Measurements from ENCODE around the gene TSSK6. TPM values are rescaled to one million over a fixed set of nuclear protein-coding genes. Genes with fewer than 3 reads are reported as not detected.

Gene TSSK6
- total RNA-seq, 1 donor from 2014 or later = 1.7 TPM

- H3K4me3 ChIP-seq (ENCODE audit: low read depth, low read length) = no peak overlapping the region
- DNase-seq (ENCODE audit: low read depth) = no peak
- no peak for TF ChIP-seq CTCF (conservative IDR thresholded peaks at IDR 0.05; ENCODE audit: low read depth, low read length)
These were observed 20.2 kb upstream of the TSSK6 start for GRCh38 chr19:19535311-19536191.

- no peak for DNase-seq (ENCODE audit: low read depth)
- TF ChIP-seq CTCF (conservative IDR thresholded peaks at IDR 0.05; ENCODE audit: low read depth, low read length) = no peak
- no peak overlapping the region for H3K4me3 ChIP-seq (ENCODE audit: low read depth, low read length)
These were observed 19.4 kb upstream of the TSSK6 start for GRCh38 chr19:19534556-19535265.

GRCh38 chr19:19533841-19534240 lies 18.5 kb upstream of the TSSK6 start:
- no peak for TF ChIP-seq CTCF (conservative IDR thresholded peaks at IDR 0.05; ENCODE audit: low read depth, low read length)
- DNase-seq (ENCODE audit: low read depth) = no peak
- H3K4me3 ChIP-seq (ENCODE audit: low read depth, low read length) = no peak overlapping the region

- H3K4me3 ChIP-seq (ENCODE audit: low read depth, low read length) = no peak overlapping the region
- no peak for TF ChIP-seq CTCF (conservative IDR thresholded peaks at IDR 0.05; ENCODE audit: low read depth, low read length)
- DNase-seq (ENCODE audit: low read depth) = no peak
These were observed 17.7 kb upstream of the TSSK6 start for GRCh38 chr19:19532806-19533701.

GRCh38 chr19:19531951-19532805 lies 16.8 kb upstream of the TSSK6 start:
- peak; percentile 91 for TF ChIP-seq CTCF (conservative IDR thresholded peaks at IDR 0.05; ENCODE audit: low read depth, low read length)
- no peak overlapping the region for H3K4me3 ChIP-seq (ENCODE audit: low read depth, low read length)
- DNase-seq (ENCODE audit: low read depth) = no peak

GRCh38 chr19:19530889-19531288 lies 15.5 kb upstream of the TSSK6 start:
- no peak overlapping the region for H3K4me3 ChIP-seq (ENCODE audit: low read depth, low read length)
- no peak for DNase-seq (ENCODE audit: low read depth)
- TF ChIP-seq CTCF (conservative IDR thresholded peaks at IDR 0.05; ENCODE audit: low read depth, low read length) = no peak
